Natural killer cell treated with Interleukin-12 subunit alpha and Interleukin-12 subunit beta and Interleukin-15 and Interleukin-18, amount 100 ng/mL, for 72 hours (primary cell): ENCODE measurements around the gene COPS9. TPM values are rescaled to one million over a fixed set of nuclear protein-coding genes. Genes with fewer than 3 reads are reported as not detected.

Source experiments
- ATAC-seq, 2 donors: fragments of 150-1000 bp; cut with Tn5 transposase in 1 of 2; sonication (Bioruptor Pico), chemical (Tn5 transposase) in 1 of 2; 2 replicates each; pipeline ENCODE4 v1.10.0; 2021
- DNase-seq: peaks from one replicate; pipeline ENCODE4 v3.0.0; 2022; ENCODE audit warnings: low spot score
- H3K27ac Mint-ChIP-seq, 2 donors: 1 replicate in 1 of 2; 2 replicates in 1 of 2; pipeline ENCODE4 v1.8.0; 2022; ENCODE audit warnings: mixed read lengths in 2 of 2, mild to moderate bottlenecking in 1 of 2, moderate library complexity in 1 of 2
- H3K27me3 Mint-ChIP-seq, 2 donors: 1 replicate in 1 of 2; 2 replicates in 1 of 2; pipeline ENCODE4 v1.8.0; 2022; ENCODE audit warnings: mixed read lengths in 2 of 2
- H3K36me3 Mint-ChIP-seq: one replicate; pipeline ENCODE4 v1.8.0; 2022; ENCODE audit warnings: mixed read lengths
- H3K4me1 Mint-ChIP-seq, 2 donors: 1 replicate in 1 of 2; 2 replicates in 1 of 2; pipeline ENCODE4 v1.8.0; 2022; ENCODE audit warnings: low read depth in 2 of 2, mixed read lengths in 2 of 2, mild to moderate bottlenecking in 1 of 2
- H3K4me3 Mint-ChIP-seq: one replicate; pipeline ENCODE4 v1.8.0; 2022; ENCODE audit warnings: mixed read lengths
- H3K9me3 Mint-ChIP-seq: 2 replicates; pipeline ENCODE4 v1.8.0; 2022; ENCODE audit warnings: mixed read lengths
- total RNA-seq, 2 donors: library from RNA; stranded (reverse); gene quantifications; one replicate each; pipeline ENCODE4 v1.2.3, GENCODE V29; 2022

COPS9 gene
- total RNA-seq, 2 donors from 2014 or later: 117 to 131 TPM

DNA sequence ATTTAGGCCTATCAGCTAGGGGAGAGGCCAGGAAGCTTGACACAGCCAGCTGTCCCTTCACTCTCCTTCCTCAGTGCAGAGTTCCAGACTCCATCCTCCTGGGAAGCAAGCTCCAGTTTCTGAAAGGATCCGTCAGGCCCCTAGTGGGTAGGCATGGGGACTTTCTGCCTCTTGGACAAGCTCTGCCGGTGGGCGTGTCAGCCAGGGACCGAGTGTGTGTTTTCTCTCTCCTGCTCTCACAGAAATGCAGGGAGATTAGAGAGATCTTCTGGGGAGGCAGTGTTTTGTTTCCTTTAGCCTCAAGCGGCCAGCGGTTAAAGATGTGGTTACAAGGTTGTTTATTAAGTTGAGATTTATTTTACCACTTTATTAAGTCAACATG lies 34.2 kb upstream of the COPS9 start:
- Mint-ChIP-seq H3K4me3 (no peak overlapping the region), H3K9me3 (no peaks in the 10 kb centered on the region), H3K4me1 (no peaks in the 10 kb centered on the region), H3K27ac (no peak overlapping the region), H3K27me3 (peaks cover 5 to 15% of the 10 kb centered on the region in 2 donors), H3K36me3 (no peaks in the 10 kb centered on the region)
- ATAC-seq (no peak), DNase-seq (no peak)

DNA sequence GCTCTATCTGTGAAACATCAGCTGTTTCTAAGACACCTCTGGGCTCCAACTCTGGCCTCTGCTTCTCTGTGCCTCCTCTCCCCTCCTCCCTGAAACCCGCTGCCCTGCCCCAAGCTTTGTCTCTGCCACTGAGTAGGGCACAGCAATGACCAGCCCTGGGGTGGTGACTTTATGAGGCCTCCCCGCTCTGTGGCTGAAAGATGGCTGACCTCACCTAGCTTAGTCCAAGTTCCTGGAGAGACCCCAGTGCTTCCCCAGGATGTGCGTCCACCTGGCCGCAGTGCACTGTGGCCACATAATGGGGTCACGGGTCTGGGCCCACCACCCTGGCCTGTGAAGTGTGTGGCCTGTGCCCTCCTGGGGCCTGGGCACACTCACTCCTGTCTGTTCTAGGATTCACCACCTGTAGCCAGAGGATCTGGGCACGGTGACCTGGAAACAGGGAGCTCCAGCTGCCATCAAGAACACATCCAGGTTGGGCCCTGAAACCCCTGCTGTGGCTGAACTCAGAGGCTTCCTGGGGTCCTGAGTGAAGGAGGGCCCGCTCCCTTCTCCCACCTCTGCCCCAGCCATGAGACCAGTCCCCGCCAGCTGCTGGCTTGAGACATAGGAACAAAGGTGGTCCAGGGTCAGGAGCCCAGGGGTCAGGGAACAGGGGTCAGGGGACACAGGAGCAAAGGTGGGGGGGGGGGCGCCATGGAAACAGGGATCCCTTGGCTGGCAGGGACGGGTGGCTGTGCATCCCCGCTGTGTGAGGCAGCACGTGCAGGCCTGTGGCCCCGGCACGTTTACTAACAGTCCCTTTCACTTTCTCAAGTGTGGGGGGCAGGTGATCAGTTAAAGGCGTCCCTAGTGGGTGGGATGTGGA lies 33.6 kb upstream of the COPS9 start:
- no peak for ATAC-seq
- H3K36me3 Mint-ChIP-seq: no peaks in the 10 kb centered on the region
- DNase-seq: peak; percentile 57
- H3K9me3 Mint-ChIP-seq: no peaks in the 10 kb centered on the region
- H3K27me3 Mint-ChIP-seq: peaks cover 5 to 14% of the 10 kb centered on the region in 2 donors
- no peak overlapping the region for H3K27ac Mint-ChIP-seq
- no peaks in the 10 kb centered on the region for H3K4me1 Mint-ChIP-seq
- no peak overlapping the region for H3K4me3 Mint-ChIP-seq

DNA sequence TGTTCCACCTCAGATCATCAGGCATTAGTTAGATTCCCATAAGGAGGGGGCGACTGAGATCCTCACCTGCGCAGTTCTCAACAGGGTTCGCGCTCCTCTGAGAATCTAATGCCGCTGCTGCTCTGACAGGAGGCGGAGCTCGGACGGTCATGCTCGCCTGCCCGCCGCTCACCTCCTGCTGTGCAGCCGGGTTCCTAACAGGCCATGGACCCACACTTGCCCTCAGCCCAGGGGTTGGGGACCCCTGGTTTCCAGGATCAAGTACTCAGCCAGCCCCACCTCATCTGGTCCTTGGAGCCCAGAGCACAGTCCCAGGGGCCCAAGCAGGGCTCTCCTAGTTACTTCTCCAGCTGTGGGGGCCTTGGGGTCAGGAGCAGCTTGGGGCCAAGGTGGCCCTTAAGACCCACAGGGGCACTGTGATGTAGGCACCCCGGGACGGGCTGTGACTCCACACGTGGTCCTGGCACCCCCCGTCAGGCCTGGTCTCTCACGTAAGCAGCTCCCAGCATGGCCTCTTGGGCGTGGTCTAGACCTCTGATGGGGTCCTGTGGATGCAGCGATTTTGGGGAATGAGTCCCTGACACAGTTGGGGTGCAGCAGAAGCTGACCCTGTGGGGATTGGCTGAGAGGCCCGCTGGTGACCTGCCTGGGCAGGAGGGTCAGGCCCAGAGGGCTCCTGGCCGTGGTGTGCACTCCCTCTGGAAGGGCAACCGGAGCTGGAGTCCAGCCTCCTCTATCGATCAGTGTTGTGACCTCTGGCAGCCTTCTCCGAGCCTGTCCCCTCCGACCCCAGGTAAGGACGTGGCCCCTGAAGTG lies 32.6 kb upstream of the COPS9 start:
- ATAC-seq (no peak), DNase-seq (peak; percentile 54)
- no peaks in the 10 kb centered on the region for H3K9me3 Mint-ChIP-seq
- H3K27me3 Mint-ChIP-seq: peaks cover 0 to 5% of the 10 kb centered on the region in 2 donors
- no peaks in the 10 kb centered on the region for H3K36me3 Mint-ChIP-seq
- no peak overlapping the region for H3K27ac Mint-ChIP-seq
- no peaks in the 10 kb centered on the region for H3K4me1 Mint-ChIP-seq
- no peak overlapping the region for H3K4me3 Mint-ChIP-seq

DNA sequence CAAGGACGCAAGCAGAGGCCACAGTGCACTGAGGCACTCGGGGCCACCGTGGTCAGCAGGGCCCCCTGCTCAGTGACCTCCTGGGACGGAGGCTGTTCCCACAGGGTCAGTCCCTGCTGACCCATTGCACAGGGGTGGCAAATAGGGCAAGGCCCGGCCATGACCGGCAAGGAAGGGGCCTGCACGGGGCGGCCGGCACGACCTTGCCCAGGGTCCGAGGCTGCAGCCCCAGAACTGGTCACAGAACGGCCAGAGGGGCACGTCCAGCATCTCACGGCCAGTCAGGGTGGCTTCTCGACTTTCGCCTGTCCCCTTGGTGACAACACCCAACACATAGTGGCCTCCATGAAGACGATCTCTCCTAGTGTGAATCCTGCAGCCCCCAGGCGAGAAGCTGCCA lies 31.9 kb upstream of the COPS9 start:
- peaks cover 0 to 5% of the 10 kb centered on the region in 2 donors for H3K27me3 Mint-ChIP-seq
- H3K4me3 Mint-ChIP-seq: no peak overlapping the region
- DNase-seq (peak; percentile 60), ATAC-seq (no peak)
- H3K4me1 Mint-ChIP-seq: no peaks in the 10 kb centered on the region
- H3K36me3 Mint-ChIP-seq: no peaks in the 10 kb centered on the region
- H3K27ac Mint-ChIP-seq: no peak overlapping the region
- H3K9me3 Mint-ChIP-seq: no peaks in the 10 kb centered on the region

DNA sequence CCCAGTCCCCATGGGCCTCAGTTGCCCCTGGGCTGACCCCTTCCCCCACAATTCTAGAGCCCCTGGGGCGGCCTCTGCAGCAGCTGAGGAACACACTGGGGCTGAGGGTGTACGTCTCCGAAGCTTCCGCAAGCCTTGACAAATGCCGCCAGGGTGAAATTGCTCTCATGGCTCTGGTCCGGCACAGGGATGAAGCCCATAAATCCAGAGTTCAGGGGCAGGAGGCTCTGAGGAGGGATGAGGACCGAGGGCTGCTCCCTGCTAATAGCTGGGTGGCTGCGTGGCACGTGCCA lies 31.4 kb upstream of the COPS9 start:
- Mint-ChIP-seq H3K27ac (no peak overlapping the region), H3K36me3 (no peaks in the 10 kb centered on the region), H3K4me1 (no peaks in the 10 kb centered on the region), H3K27me3 (peaks cover 0 to 5% of the 10 kb centered on the region in 2 donors), H3K9me3 (no peaks in the 10 kb centered on the region), H3K4me3 (no peak overlapping the region)
- no peak for ATAC-seq
- DNase-seq: peak; percentile 48

DNA sequence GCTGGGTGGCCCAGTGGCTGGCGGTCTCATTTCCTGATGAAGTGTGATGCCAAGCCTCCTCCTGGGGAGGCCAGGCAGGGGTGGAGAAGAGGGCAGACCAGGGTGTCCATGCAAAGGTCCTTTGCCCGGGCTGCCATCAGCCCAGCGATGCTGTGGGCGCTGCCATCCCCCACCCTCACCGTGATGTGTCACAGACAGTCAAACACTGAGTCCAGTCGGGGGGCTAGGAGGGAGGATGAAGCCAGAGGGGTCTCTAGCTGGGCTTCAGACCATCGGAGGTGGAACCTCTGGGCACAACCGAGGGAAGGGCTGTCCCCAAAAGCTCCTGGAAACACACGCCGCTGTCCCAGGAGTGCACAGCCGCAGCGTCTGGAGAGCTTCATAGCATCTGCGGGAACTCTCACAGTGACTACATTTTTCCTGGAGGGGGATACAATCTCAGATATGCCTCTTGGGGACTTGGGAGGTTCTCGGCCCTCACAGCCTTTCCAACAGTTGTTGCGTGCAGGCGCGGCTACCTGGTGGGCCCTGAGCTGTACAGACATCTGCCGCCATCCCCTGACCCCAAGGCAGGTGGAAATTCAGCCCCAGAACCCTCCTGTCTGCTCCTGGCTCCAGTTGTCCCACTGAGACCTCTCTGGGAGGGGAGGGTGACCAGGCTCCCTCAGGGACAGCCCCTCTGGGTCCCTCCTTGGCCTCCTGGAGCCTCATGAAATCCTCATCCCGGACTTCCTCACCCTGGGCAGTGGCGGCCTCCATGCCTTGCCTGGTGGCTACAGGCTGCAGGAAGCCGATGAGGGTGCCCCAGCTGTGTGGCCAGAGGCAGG lies 30.9 kb upstream of the COPS9 start:
- DNase-seq: peak; percentile 54
- Mint-ChIP-seq H3K27ac (no peak overlapping the region), H3K36me3 (no peaks in the 10 kb centered on the region), H3K27me3 (peaks cover 0 to 5% of the 10 kb centered on the region in 2 donors), H3K9me3 (no peaks in the 10 kb centered on the region), H3K4me1 (no peaks in the 10 kb centered on the region), H3K4me3 (no peak overlapping the region)
- no peak for ATAC-seq

DNA sequence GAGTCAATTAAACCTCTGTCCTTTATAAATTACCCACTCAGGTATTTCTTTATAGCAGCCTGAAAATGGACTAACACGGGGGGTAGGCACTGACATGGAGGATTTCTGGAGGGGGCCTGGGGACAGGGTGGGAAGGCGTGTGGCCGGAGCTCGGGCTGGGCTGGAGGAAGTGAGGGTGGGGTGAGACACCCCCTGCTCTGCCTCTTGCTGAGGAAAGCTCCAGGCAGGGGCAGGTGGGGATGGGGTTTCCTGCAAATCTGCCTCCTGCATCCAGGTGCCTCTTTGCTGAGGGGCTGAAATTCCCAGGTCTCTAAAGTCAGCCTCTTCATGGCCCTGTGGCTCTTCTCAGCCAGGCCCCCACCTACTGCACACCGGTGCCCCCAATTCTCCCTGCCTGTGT lies 30.1 kb upstream of the COPS9 start:
- Mint-ChIP-seq H3K27ac (no peak overlapping the region), H3K36me3 (no peaks in the 10 kb centered on the region), H3K9me3 (no peaks in the 10 kb centered on the region), H3K4me3 (no peak overlapping the region), H3K4me1 (no peaks in the 10 kb centered on the region), H3K27me3 (peaks cover 0 to 2% of the 10 kb centered on the region in 2 donors)
- ATAC-seq (no peak), DNase-seq (peak; percentile 35)

DNA sequence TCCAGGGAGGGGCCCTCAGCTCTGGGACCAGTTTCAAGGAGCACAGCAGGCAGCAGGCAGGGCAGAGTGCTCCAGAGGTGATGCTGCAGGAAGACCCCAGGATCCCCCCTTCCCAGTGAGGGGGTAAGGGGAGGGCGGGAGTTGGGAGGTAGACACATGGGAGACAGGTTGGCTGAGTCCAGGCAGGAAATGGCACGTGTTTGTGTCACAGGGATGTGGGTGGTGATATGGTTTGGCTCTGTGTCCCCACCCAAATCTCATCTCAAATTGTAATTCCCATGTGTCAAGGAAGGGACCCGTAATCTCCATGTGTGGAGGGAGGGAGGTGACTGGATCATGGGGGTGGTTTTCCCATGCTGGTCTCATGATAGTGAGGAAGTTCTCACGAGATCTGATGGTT lies 29.6 kb upstream of the COPS9 start:
- H3K36me3 Mint-ChIP-seq: no peaks in the 10 kb centered on the region
- H3K9me3 Mint-ChIP-seq: no peaks in the 10 kb centered on the region
- DNase-seq (peak; percentile 44), ATAC-seq (no peak)
- no peaks in the 10 kb centered on the region for H3K27me3 Mint-ChIP-seq
- H3K4me3 Mint-ChIP-seq: no peak overlapping the region
- no peaks in the 10 kb centered on the region for H3K4me1 Mint-ChIP-seq
- H3K27ac Mint-ChIP-seq: no peak overlapping the region

DNA sequence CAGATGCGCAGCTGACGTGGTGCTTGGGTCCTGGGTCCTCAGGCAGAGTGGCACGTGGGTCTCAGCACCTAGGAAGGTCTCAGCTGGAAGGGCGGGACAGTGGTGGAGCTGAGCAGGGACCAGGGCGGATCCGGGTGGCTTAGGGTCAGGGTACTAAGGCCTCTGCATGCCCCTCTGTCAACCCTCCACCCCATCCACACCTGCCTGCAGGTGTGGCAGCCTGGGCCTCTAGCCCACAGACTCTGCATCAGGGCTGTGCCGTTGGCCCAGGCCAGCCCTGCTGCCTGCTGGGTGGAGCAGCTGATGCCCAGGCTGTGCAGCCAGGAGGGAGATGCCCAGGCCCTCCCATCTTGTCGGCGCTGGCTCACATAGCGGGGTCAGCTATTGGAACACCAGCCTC lies 28.9 kb upstream of the COPS9 start:
- Mint-ChIP-seq H3K27ac (no peak overlapping the region), H3K36me3 (no peaks in the 10 kb centered on the region), H3K9me3 (no peaks in the 10 kb centered on the region), H3K4me3 (no peak overlapping the region), H3K4me1 (no peaks in the 10 kb centered on the region), H3K27me3 (no peaks in the 10 kb centered on the region)
- DNase-seq (peak; percentile 28), ATAC-seq (no peak)

DNA sequence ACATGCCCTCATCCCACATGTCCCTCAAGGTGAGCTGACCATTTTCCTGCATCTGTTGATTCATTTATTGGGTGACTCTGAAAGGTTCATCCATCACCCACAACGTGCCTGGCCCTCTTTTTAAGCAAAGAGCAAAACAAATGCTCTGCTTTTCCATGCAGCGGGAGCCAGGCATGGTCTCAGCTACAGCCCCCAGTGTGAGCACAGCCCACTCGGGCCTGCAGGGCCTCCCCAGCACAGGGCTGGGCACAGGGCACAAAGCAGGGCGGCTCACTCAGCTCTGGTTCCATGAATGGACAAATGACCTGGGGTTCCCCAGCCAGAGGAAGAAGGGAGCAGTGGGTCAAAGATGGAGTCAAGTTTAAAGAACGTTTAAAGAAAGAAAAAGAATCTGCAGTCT lies 28.5 kb upstream of the COPS9 start:
- H3K4me1 Mint-ChIP-seq: no peaks in the 10 kb centered on the region
- no peak overlapping the region for H3K27ac Mint-ChIP-seq

DNA sequence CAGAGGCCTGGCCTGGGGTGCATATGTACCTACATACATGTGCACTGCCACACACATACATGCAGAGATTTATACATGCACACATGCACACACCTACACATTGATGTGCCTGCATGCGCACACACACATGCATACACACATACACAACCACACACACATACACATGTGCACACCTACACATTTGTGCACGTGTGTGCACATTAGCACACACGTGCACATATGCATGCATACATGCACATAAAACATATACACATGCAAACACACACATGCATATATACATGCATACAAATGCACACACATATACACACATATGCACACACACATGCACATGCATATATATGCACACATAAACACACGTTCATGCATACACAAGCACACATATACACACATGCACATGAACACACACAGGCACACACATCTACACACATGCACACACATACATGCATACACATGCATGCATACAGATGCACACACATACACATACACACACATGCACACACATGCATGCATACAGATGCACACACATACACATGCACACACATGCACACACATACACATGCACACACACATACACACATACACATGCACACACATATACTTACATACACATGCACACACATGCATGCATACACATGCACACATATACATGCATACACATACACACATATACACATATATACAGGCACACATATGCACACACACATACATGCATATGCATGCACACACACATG lies 27.9 kb upstream of the COPS9 start:
- Mint-ChIP-seq H3K27me3 (no peaks in the 10 kb centered on the region), H3K4me3 (no peak overlapping the region), H3K27ac (no peak overlapping the region), H3K36me3 (no peaks in the 10 kb centered on the region), H3K9me3 (no peaks in the 10 kb centered on the region), H3K4me1 (no peaks in the 10 kb centered on the region)
- peak; percentile 0 for DNase-seq
- no peak for ATAC-seq

More for the DNA sequence above, 28.5 kb upstream of the COPS9 start:
- H3K4me3 Mint-ChIP-seq: no peak overlapping the region
- H3K27me3 Mint-ChIP-seq: no peaks in the 10 kb centered on the region
- ATAC-seq (no peak), DNase-seq (peak; percentile 12)
- H3K36me3 Mint-ChIP-seq: no peaks in the 10 kb centered on the region
- H3K9me3 Mint-ChIP-seq: no peaks in the 10 kb centered on the region

DNA sequence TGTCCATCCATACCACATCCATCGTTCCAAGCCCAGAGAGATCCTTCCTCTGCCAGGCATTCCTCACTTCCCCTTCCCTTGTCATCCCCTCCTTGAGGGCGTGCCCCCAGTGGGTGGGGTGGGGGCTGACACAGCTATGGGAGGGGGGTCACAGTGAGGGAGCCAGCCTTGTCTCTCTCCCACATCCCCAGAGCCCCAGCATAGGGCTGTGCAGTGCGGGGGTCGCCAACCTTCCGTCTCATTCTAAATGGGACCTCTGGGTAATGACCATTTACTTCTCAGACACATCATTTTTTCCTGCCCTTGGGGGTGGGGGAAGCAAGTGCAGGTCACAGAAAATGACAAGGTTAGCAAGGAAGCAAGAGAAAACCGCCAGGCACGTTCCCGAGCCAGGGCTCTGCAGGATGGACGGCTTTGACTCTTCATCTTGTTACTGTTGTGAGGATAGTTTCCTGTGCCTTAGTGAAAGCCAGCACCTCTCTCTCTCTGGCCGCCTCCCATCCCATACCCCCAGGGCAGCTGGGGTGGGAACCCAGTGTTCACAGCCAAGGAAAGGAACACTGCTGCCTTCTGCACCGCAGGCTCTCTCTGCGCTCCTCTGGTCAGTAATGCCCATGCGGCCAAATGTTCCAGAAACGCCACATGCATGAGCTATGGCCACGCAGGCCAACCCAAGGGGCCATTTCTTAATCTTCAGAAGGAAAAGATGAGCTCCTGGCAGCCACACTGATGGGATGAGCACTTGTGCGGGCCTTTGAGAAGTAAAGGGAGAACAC lies 27.0 kb upstream of the COPS9 start:
- Mint-ChIP-seq H3K27ac (no peak overlapping the region), H3K9me3 (no peaks in the 10 kb centered on the region), H3K4me1 (no peaks in the 10 kb centered on the region), H3K4me3 (no peak overlapping the region), H3K27me3 (no peaks in the 10 kb centered on the region), H3K36me3 (no peaks in the 10 kb centered on the region)
- DNase-seq (peak; percentile 10), ATAC-seq (no peak)

DNA sequence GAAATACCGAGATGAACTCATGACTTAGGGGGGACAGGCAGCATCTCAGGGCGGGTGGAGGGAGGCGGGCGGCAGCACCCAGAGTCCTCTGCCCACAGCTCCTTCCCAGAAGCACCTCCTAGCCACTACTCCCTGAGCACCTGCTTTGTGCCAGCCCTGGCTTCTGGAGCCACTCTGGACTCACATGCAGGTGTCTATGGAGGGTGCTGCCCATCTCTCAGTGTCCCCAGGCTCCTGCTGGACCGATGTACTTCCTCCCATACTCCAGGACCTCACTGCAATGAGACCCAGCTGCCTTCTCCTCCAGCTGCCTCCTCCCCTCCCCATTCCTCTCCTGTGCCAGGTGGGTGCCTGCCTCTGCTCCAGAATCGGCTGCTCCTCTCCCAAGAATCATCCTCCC lies 26.4 kb upstream of the COPS9 start:
- H3K36me3 Mint-ChIP-seq: no peaks in the 10 kb centered on the region

More for the DNA sequence above, 26.4 kb upstream of the COPS9 start:
- Mint-ChIP-seq H3K4me3 (no peak overlapping the region), H3K27ac (no peak overlapping the region), H3K4me1 (no peaks in the 10 kb centered on the region), H3K27me3 (no peaks in the 10 kb centered on the region), H3K9me3 (no peaks in the 10 kb centered on the region)
- DNase-seq (peak; percentile 39), ATAC-seq (no peak)
